HCT116 (cell line): ENCODE data around the gene DNALI1. TPM values are rescaled to one million over a fixed set of nuclear protein-coding genes. Genes with fewer than 3 reads are reported as not detected.

Source experiments
- ATAC-seq: fragments of 200-7000 bp; cut with Tn5 transposase; 2 replicates; pipeline ENCODE4 v1.9.1; 2020; ENCODE audit warnings: mild to moderate bottlenecking, moderate library complexity
- Bru-seq: library from RNA; stranded (reverse); fragments of 400-500 nt; gene quantifications from one replicate; lab custom pipeline; 2021; lab: Mats Ljungman, UMichigan
- BruChase-seq, 2 experiments: library from RNA; stranded (reverse); fragments of 400-500 nt; gene quantifications; one replicate each; lab custom pipeline; 2021; lab: Mats Ljungman, UMichigan
- BruUV-seq: library from RNA; stranded (reverse); fragments of 400-500 nt; replicated peaks from 2 replicates; lab custom pipeline; 2021; lab: Mats Ljungman, UMichigan
- CTCF ChIA-PET: fragments of 300-600 bp; sonication (Branson Sonifier 250); formaldehyde crosslinking; loops from one replicate; lab custom pipeline; 2021; ENCODE audit warnings: antibody characterized with exemption; lab: Charles Lee
- POLR2A ChIA-PET: fragments of 300-600, 350-600 bp; sonication (Branson Sonifier 250); formaldehyde crosslinking; loops from one replicate; lab custom pipeline; 2021; ENCODE audit warnings: antibody characterized with exemption; lab: Charles Lee
- RAD21 ChIA-PET, 2 experiments: fragments of 300-600 bp; sonication (Branson Sonifier 250); formaldehyde crosslinking; loops; one replicate each; lab custom pipeline; 2023; ENCODE audit warnings: low total read pairs in 2 of 2; ENCODE audit not compliant: uncharacterized antibody in 2 of 2, unreplicated experiment in 2 of 2, low non-redundant PET in 1 of 2; lab: Charles Lee
- DNase-seq: peaks from one replicate; pipeline ENCODE4 v3.0.0-alpha.2; 2010; ENCODE audit warnings: low read depth, low spot score
- H2AFZ ChIP-seq: fragments of 200-600 bp; shearing (Covaris generic), sonication (generic); 2 replicates; pipeline ENCODE4 v1.6.1; 2017; ENCODE audit warnings: low read depth, mixed run types, mixed read lengths, antibody characterized with exemption, low read length; ENCODE audit not compliant: poor library complexity, severe bottlenecking
- H3K27ac ChIP-seq: 2 replicates; pipeline ENCODE4 v1.5.1; 2012; ENCODE audit warnings: low read depth, low read length
- H3K27me3 ChIP-seq: fragments of 200-600 bp; sonication (generic); 2 replicates; pipeline ENCODE4 v1.6.1; 2016; ENCODE audit warnings: mixed run types, low read length, mixed read lengths; ENCODE audit not compliant: insufficient read depth
- H3K36me3 ChIP-seq, 2 experiments: fragments of 200-500 bp in 1 of 2; fragments of 200-600 bp in 1 of 2; sonication (Bioruptor generic) in 1 of 2; sonication (generic) in 1 of 2; 2 replicates each; pipeline versions ENCODE4 v1.5.1 to v1.6.1; 2014 to 2016; ENCODE audit warnings: low read length in 2 of 2, inconsistent platforms in 1 of 2, mixed read lengths in 1 of 2, mixed run types in 1 of 2; ENCODE audit not compliant: insufficient read depth in 2 of 2, control insufficient read depth in 1 of 2
- H3K4me1 ChIP-seq, 2 experiments: fragments of 200-600 bp in 1 of 2; sonication (generic) in 1 of 2; 2 replicates each; pipeline versions ENCODE4 v1.5.1 to v1.6.1; 2012 to 2017; ENCODE audit warnings: low read length in 2 of 2, inconsistent platforms in 1 of 2, mild to moderate bottlenecking in 1 of 2, mixed read lengths in 1 of 2, mixed run types in 1 of 2, moderate library complexity in 1 of 2; ENCODE audit not compliant: insufficient read depth in 2 of 2, control insufficient read depth in 1 of 2
- H3K4me2 ChIP-seq: fragments of 200-600 bp; sonication (generic); 2 replicates; pipeline ENCODE4 v1.6.1; 2017; ENCODE audit warnings: mixed run types, low read length, mixed read lengths
- H3K4me3 ChIP-seq, 2 experiments: fragments of 200-600 bp in 1 of 2; sonication (generic) in 1 of 2; replicated peaks in 1 of 2; 2 replicates each; pipeline ENCODE4 v1.5.1; 2011 to 2016; ENCODE audit warnings: low read length in 2 of 2, control low read depth in 1 of 2, low read depth in 1 of 2, mild to moderate bottlenecking in 1 of 2, mixed read lengths in 1 of 2, mixed run types in 1 of 2
- H3K79me2 ChIP-seq: fragments of 200-600 bp; sonication (generic); 2 replicates; pipeline ENCODE4 v1.6.1; 2017; ENCODE audit warnings: mild to moderate bottlenecking, mixed run types, low read length, moderate library complexity, mixed read lengths; ENCODE audit not compliant: insufficient read depth
- H3K9ac ChIP-seq: fragments of 200-600 bp; sonication (generic); 2 replicates; pipeline ENCODE4 v1.6.1; 2016; ENCODE audit warnings: low read length, mixed read lengths
- H3K9me2 ChIP-seq: fragments of 200-600 bp; sonication (generic), shearing (Covaris generic); 2 replicates; pipeline ENCODE4 v1.6.1; 2017; ENCODE audit warnings: mixed run types, mild to moderate bottlenecking, moderate library complexity; ENCODE audit not compliant: insufficient read depth
- H3K9me3 ChIP-seq, 2 experiments: fragments of 200-500 bp in 1 of 2; fragments of 200-600 bp in 1 of 2; sonication (Bioruptor generic) in 1 of 2; sonication (generic) in 1 of 2; 2 replicates each; pipeline ENCODE4 v1.6.1; 2014 to 2017; ENCODE audit warnings: low read length in 2 of 2, mixed read lengths in 2 of 2, inconsistent platforms in 1 of 2, low read depth in 1 of 2, mild to moderate bottlenecking in 1 of 2, mixed run types in 1 of 2, moderate library complexity in 1 of 2; ENCODE audit not compliant: control insufficient read depth in 1 of 2, insufficient read depth in 1 of 2
- H4K20me1 ChIP-seq: fragments of 200-600 bp; sonication (generic), shearing (Covaris generic); 2 replicates; pipeline ENCODE4 v1.6.1; 2017; ENCODE audit warnings: mixed run types, mild to moderate bottlenecking, moderate library complexity; ENCODE audit not compliant: insufficient read depth
- ATF3 ChIP-seq: IDR thresholded peaks from 2 replicates; pipeline ENCODE4 v1.6.1; 2012
- CBX3 ChIP-seq: IDR thresholded peaks from 2 replicates; pipeline ENCODE4 v1.6.1; 2012; ENCODE audit warnings: low read depth
- CEBPB ChIP-seq: IDR thresholded peaks from 2 replicates; pipeline ENCODE4 v1.6.1; 2012; ENCODE audit warnings: low read depth
- CTCF ChIP-seq, 3 experiments: fragments of 200-600 bp in 1 of 3; sonication (generic) in 1 of 3; IDR thresholded peaks in 2 of 3; conservative IDR thresholded peaks in 1 of 3; 2 replicates each; pipeline ENCODE4 v1.5.1; 2012 to 2017; ENCODE audit warnings: low read depth in 2 of 3, low read length in 2 of 3, antibody characterized with exemption in 1 of 3, borderline replicate concordance in 1 of 3, control low read depth in 1 of 3, mild to moderate bottlenecking in 1 of 3, mixed read lengths in 1 of 3, mixed run types in 1 of 3, moderate library complexity in 1 of 3; ENCODE audit not compliant: insufficient read depth in 1 of 3
- EGR1 ChIP-seq: IDR thresholded peaks from 2 replicates; pipeline ENCODE4 v1.6.1; 2012; ENCODE audit warnings: low read depth
- EZH2 ChIP-seq: fragments of 200-600 bp; sonication (generic); IDR thresholded peaks from 2 replicates; pipeline ENCODE4 v1.6.1; 2017; ENCODE audit warnings: antibody characterized with exemption, mixed run types
- EZH2phosphoT487 ChIP-seq: fragments of 200-600 bp; IDR thresholded peaks from 2 replicates; pipeline ENCODE4 v1.6.1; 2018; ENCODE audit warnings: antibody characterized with exemption, borderline replicate concordance
- intact Hi-C: fragments of 100-400 bp; cut with micrococcal nuclease; formaldehyde crosslinking; loops from 2 replicates; pipeline ENCODE4 v1.10.0; 2022
- long read RNA-seq: library from polyadenylated mRNA; unstranded; transcript quantifications from one replicate; pipeline ENCODE4 v2.0.0, GENCODE V29; 2021; ENCODE audit not compliant: unreplicated experiment
- polyA plus RNA-seq: library from polyadenylated mRNA; unstranded; fragments of >200 nt; gene quantifications from 2 replicates; pipeline ENCODE4 v1.2.1, GENCODE V29; 2012; ENCODE audit warnings: missing spikeins
- total RNA-seq: library from RNA; stranded (reverse); gene quantifications from one replicate; pipeline ENCODE4 v1.2.1, GENCODE V29; 2021; ENCODE audit not compliant: unreplicated experiment

The DNALI1 gene
- 0.64 TPM for total RNA-seq
- 0.39 and 0.55 TPM in 2 replicates for polyA plus RNA-seq
- percentile 20 among the genes with signal in this experiment for Bru-seq, nascent RNA
- BruChase-seq, experiment 1, labeled RNA remaining after a 6-hour chase: percentile 23 among the genes with signal in this experiment
- percentile 25 among the genes with signal in this experiment for BruChase-seq, experiment 2, labeled RNA remaining after a 2-hour chase
- long read RNA-seq: 0 reads

- Histone ChIP-seq H3K27ac (no peak within 1 kb of the TSS), H3K79me2 (peaks cover 24% of the 10 kb centered on the region), H3K27me3 (no peaks in the 10 kb centered on the region), H3K9me3 (no peaks in the 10 kb centered on the region), H2AFZ (peak within 1 kb of the TSS; percentile 79), H4K20me1 (0 out of 2 replicates have a peak, but pooled peaks cover 5% of the 10 kb centered on the region), H3K4me2 (peak within 1 kb of the TSS; percentile 46), H3K4me1 (peaks cover 15 to 23% of the 10 kb centered on the region in 2 experiments), H3K4me3 (no peak within 1 kb of the TSS), H3K36me3 (peaks cover 2 to 3% of the 10 kb centered on the region in 2 experiments; a peak in 2 of 4 replicates), H3K9me2 (no peaks in the 10 kb centered on the region), H3K9ac (no peak within 1 kb of the TSS)
- ChIA-PET POLR2A (no interaction called here), CTCF (no interaction called here), RAD21 (no interaction called here)
- DNase-seq (no peak), ATAC-seq (peak; percentile 49)
- BruUV-seq: no TSS peak
- intact Hi-C loops: no loop called here
- TF ChIP-seq CBX3 (no peak), EZH2 (no peak), EGR1 (peak; percentile 95), ATF3 (no peak), EZH2phosphoT487 (no peak), CTCF (IDR thresholded peaks at IDR 0.05 in 2 of 3, conservative IDR thresholded peaks at IDR 0.05 in 1 of 3; ENCODE audit: borderline replicate concordance in 1 of 3, insufficient read depth in 1 of 3, low read depth in 2 of 3, low read length in 2 of 3) (no peak), CEBPB (no peak)
Measured at GRCh38 chr1:37556712-37557196, at the start of gene DNALI1. TSS of gene DNALI1 (plus strand) at chr1:37556940. CDS start at chr1:37556995, 55 bp downstream.
